Smooth muscle cell of the brain vasculature (primary cell): ENCODE results near the gene ITPR2.
A peak's percentile ranks its signal among the peaks of the same experiment; 100 is the strongest.
"Not testable (repeated sequence)": the region's sequence is repeated elsewhere in the genome, so short reads cannot be mapped to it uniquely, and the experiment has no call there.

ENCODE experiments used
- DNase-seq: peaks from one replicate; pipeline ENCODE4 v3.0.0-alpha.2; 2012; ENCODE audit warnings: low read depth, low spot score

The ITPR2 gene

GRCh38 chr12:26360062-26360461, 472.9 kb downstream of the ITPR2 start:
- DNase-seq = no peak

GRCh38 chr12:26359576-26359975, 473.4 kb downstream of the ITPR2 start:
- no peak for DNase-seq

GRCh38 chr12:26358651-26359050, 474.3 kb downstream of the ITPR2 start:
- DNase-seq = no peak

GRCh38 chr12:26347300-26347699, 485.7 kb downstream of the ITPR2 start:
- no peak for DNase-seq

GRCh38 chr12:26346736-26347135, 486.3 kb downstream of the ITPR2 start:
- DNase-seq = no peak

- DNase-seq = no peak
These were observed 487.5 kb downstream of the ITPR2 start for GRCh38 chr12:26345471-26346003.

- DNase-seq = no peak
These were observed 491.5 kb downstream of the ITPR2 start for GRCh38 chr12:26341491-26341890.

GRCh38 chr12:26340649-26341048, 492.3 kb downstream of the ITPR2 start:
- DNase-seq = no peak

GRCh38 chr12:26339976-26340375, 493.0 kb downstream of the ITPR2 start:
- DNase-seq = no peak

- no peak for DNase-seq
These were observed 494.1 kb downstream of the ITPR2 start for GRCh38 chr12:26338586-26339572.

- DNase-seq = no peak
These were observed 497.3 kb downstream of the ITPR2 start for GRCh38 chr12:26335651-26336050.

- no peak for DNase-seq
These were observed 498.3 kb downstream of the ITPR2 start for GRCh38 chr12:26334621-26335124.

GRCh38 chr12:26331960-26332359, 501.0 kb downstream of the ITPR2 start:
- no peak for DNase-seq

GRCh38 chr12:26331136-26331535, 501.9 kb downstream of the ITPR2 start:
- DNase-seq = no peak

GRCh38 chr12:26327975-26328644, 504.9 kb downstream of the ITPR2 start:
- DNase-seq = no peak

- DNase-seq = no peak
These were observed 509.3 kb downstream of the ITPR2 start for GRCh38 chr12:26323673-26324072.

- DNase-seq = peak; percentile 76
These were observed 513.5 kb downstream of the ITPR2 start for GRCh38 chr12:26319511-26319910.

GRCh38 chr12:26318661-26319068, 514.3 kb downstream of the ITPR2 start:
- DNase-seq = peak; percentile 74

GRCh38 chr12:26317942-26318575, 514.9 kb downstream of the ITPR2 start:
- DNase-seq = peak; percentile 46

- DNase-seq = not testable (repeated sequence)
These were observed 518.9 kb downstream of the ITPR2 start for GRCh38 chr12:26314103-26314502.

GRCh38 chr12:26310489-26310888, 522.5 kb downstream of the ITPR2 start:
- DNase-seq = not testable (repeated sequence)

GRCh38 chr12:26309634-26310033, 523.4 kb downstream of the ITPR2 start:
- DNase-seq = no peak
